ENCODE results near the gene C19orf85. TPM values are rescaled to one million over a fixed set of nuclear protein-coding genes. Genes with fewer than 3 reads are reported as not detected.
A peak's percentile ranks its signal among the peaks of the same experiment; 100 is the strongest.

The C19orf85 gene
- polyA plus RNA-seq, 1 experiment: not detected

GRCh38 chr19:55503502-55504251 is 39.1 kb upstream of the C19orf85 start:
- H3K27ac ChIP-seq (ENCODE audit: low read depth, low read length): no peak overlapping the region
- peak; percentile 80 for DNase-seq (ENCODE audit: low read depth, low spot score)
- TF ChIP-seq CTCF (IDR thresholded peaks at IDR 0.05; ENCODE audit: low read depth, low read length): peak; percentile 96
- ChIA-PET POLR2A (interaction anchor here (0.6 to 1.4 kb wide), 15 partner anchors 16 to 363 kb away, joined by 3 to 18 read pairs (median 4); partner anchors contain the start of genes HSPBP1, ISOC2, KMT5C and NAT14), CTCF (interaction anchor here (0.5 to 2.9 kb wide), 61 partner anchors 10 to 900 kb away, joined by 3 to 144 read pairs (median 4); partner anchors contain the start of genes FIZ1, ISOC2, NAT14 and SSC5D)
- H3K27me3 ChIP-seq (ENCODE audit: control insufficient read depth, insufficient read depth, low read length): no peaks in the 10 kb centered on the region
- H3K9me3 ChIP-seq (ENCODE audit: control insufficient read depth, insufficient read depth, low read length): peaks cover 7% of the 10 kb centered on the region; the same call in 1 of the 2 replicates
- H3K4me3 ChIP-seq (ENCODE audit: low read depth, low read length): peak overlapping the region; percentile 69

GRCh38 chr19:55503157-55503501 is 38.6 kb upstream of the C19orf85 start:
- Histone ChIP-seq H3K27me3 (ENCODE audit: control insufficient read depth, insufficient read depth, low read length) (no peaks in the 10 kb centered on the region), H3K4me3 (ENCODE audit: low read depth, low read length) (no peak overlapping the region), H3K27ac (ENCODE audit: low read depth, low read length) (no peak overlapping the region), H3K9me3 (ENCODE audit: control insufficient read depth, insufficient read depth, low read length) (peaks cover 7% of the 10 kb centered on the region; the same call in 1 of the 2 replicates)
- CTCF ChIA-PET: interaction anchor here (0.6 to 2.9 kb wide), 16 partner anchors 10 to 362 kb away, joined by 3 to 144 read pairs (median 6); partner anchors contain the start of genes NAT14 and SSC5D
- DNase-seq (ENCODE audit: low read depth, low spot score): no peak
- TF ChIP-seq CTCF (IDR thresholded peaks at IDR 0.05; ENCODE audit: low read depth, low read length): no peak
- POLR2A ChIA-PET: interaction anchor here (1.2 to 1.4 kb wide), 3 partner anchors 27 to 362 kb away, joined by 4 to 18 read pairs (median 7); partner anchors contain the start of genes UBE2S and ZNF628

- CTCF ChIA-PET: interaction anchor here (0.7 kb wide), 1 partner anchor 35 kb away, joined by 4 read pairs; no protein-coding TSS in a partner anchor
- POLR2A ChIA-PET: interaction anchor here (1.1 kb wide), 1 partner anchor 15 kb away, joined by 3 read pairs; no protein-coding TSS in a partner anchor
- Histone ChIP-seq H3K4me3 (ENCODE audit: low read depth, low read length) (no peak overlapping the region), H3K27ac (ENCODE audit: low read depth, low read length) (no peak overlapping the region), H3K9me3 (ENCODE audit: control insufficient read depth, insufficient read depth, low read length) (peaks cover 7% of the 10 kb centered on the region; the same call in 1 of the 2 replicates), H3K27me3 (ENCODE audit: control insufficient read depth, insufficient read depth, low read length) (no peaks in the 10 kb centered on the region)
- no peak for DNase-seq (ENCODE audit: low read depth, low spot score)
- TF ChIP-seq CTCF (IDR thresholded peaks at IDR 0.05; ENCODE audit: low read depth, low read length): no peak
Observed at GRCh38 chr19:55502197-55502952, 37.8 kb upstream of the C19orf85 start.

- ChIA-PET POLR2A (interaction anchor here (1.1 kb wide), 1 partner anchor 15 kb away, joined by 3 read pairs; the partner anchor contains the start of gene NAT14), CTCF (interaction anchor here (1.5 kb wide), 1 partner anchor 33 kb away, joined by 12 read pairs; no protein-coding TSS in a partner anchor)
- Histone ChIP-seq H3K27ac (ENCODE audit: low read depth, low read length) (no peak overlapping the region), H3K27me3 (ENCODE audit: control insufficient read depth, insufficient read depth, low read length) (no peaks in the 10 kb centered on the region), H3K9me3 (ENCODE audit: control insufficient read depth, insufficient read depth, low read length) (peaks cover 7% of the 10 kb centered on the region; the same call in 1 of the 2 replicates), H3K4me3 (ENCODE audit: low read depth, low read length) (no peak overlapping the region)
- TF ChIP-seq CTCF (IDR thresholded peaks at IDR 0.05; ENCODE audit: low read depth, low read length): no peak
- no peak for DNase-seq (ENCODE audit: low read depth, low spot score)
Observed at GRCh38 chr19:55500368-55500952, 35.9 kb upstream of the C19orf85 start.
